ENCODE results near the gene NFIB. TPM values are rescaled to one million over a fixed set of nuclear protein-coding genes. Genes with fewer than 3 reads are reported as not detected.

The NFIB gene
- total RNA-seq, 1 donor from 2014 or later, result 99.9 TPM

- DNase-seq (ENCODE audit: low spot score in 2 of 2), result no peak
- H3K27ac ChIP-seq, result no peak overlapping the region
- intact Hi-C loops (cut with DNase I), result no loop called here
- no peaks in the 10 kb centered on the region for H3K9me3 ChIP-seq
- H3K4me3 ChIP-seq, result no peak overlapping the region
- H3K4me1 ChIP-seq, result peaks cover 0 to 22% of the 10 kb centered on the region in 2 donors
- H3K36me3 ChIP-seq, result no peaks in the 10 kb centered on the region
- no peak for TF ChIP-seq CTCF (IDR thresholded peaks at IDR 0.05)
- no peaks in the 10 kb centered on the region for H3K27me3 ChIP-seq
Measured at GRCh38 chr9:14283276-14283675, 30.7 kb downstream of the NFIB start.

GRCh38 chr9:14281876-14282275 is 32.1 kb downstream of the NFIB start:
- Histone ChIP-seq H3K4me3 (no peak overlapping the region), H3K4me1 (peaks cover 0 to 22% of the 10 kb centered on the region in 2 donors), H3K27me3 (no peaks in the 10 kb centered on the region), H3K36me3 (no peaks in the 10 kb centered on the region), H3K9me3 (no peaks in the 10 kb centered on the region), H3K27ac (no peak overlapping the region)
- TF ChIP-seq CTCF (IDR thresholded peaks at IDR 0.05), result no peak
- intact Hi-C loops (cut with DNase I), result no loop called here
- DNase-seq (ENCODE audit: low spot score in 2 of 2), result no peak

- no peak for DNase-seq (ENCODE audit: low spot score in 2 of 2)
- TF ChIP-seq CTCF (IDR thresholded peaks at IDR 0.05), result no peak
- H3K27me3 ChIP-seq, result no peaks in the 10 kb centered on the region
- H3K4me3 ChIP-seq, result no peak overlapping the region
- no peaks in the 10 kb centered on the region for H3K9me3 ChIP-seq
- no peaks in the 10 kb centered on the region for H3K36me3 ChIP-seq
- no peak overlapping the region for H3K27ac ChIP-seq
- intact Hi-C loops (cut with DNase I), result no loop called here
- H3K4me1 ChIP-seq, result peaks cover 0 to 22% of the 10 kb centered on the region in 2 donors
Measured at GRCh38 chr9:14281136-14281795, 32.7 kb downstream of the NFIB start.

GRCh38 chr9:14279671-14280070 is 34.3 kb downstream of the NFIB start:
- no peak for DNase-seq (ENCODE audit: low spot score in 2 of 2)
- Histone ChIP-seq H3K36me3 (no peaks in the 10 kb centered on the region), H3K4me3 (no peak overlapping the region), H3K27me3 (no peaks in the 10 kb centered on the region), H3K27ac (no peak overlapping the region), H3K4me1 (peaks cover 7 to 24% of the 10 kb centered on the region in 2 donors), H3K9me3 (no peaks in the 10 kb centered on the region)
- no peak for TF ChIP-seq CTCF (IDR thresholded peaks at IDR 0.05)
- intact Hi-C loops (cut with DNase I), result no loop called here

- H3K27ac ChIP-seq, result no peak overlapping the region
Measured at GRCh38 chr9:14278291-14278721, 35.6 kb downstream of the NFIB start.

More at GRCh38 chr9:14278291-14278721, 35.6 kb downstream of the NFIB start:
- H3K27me3 ChIP-seq, result no peaks in the 10 kb centered on the region
- no peak for TF ChIP-seq CTCF (IDR thresholded peaks at IDR 0.05)
- no peak overlapping the region for H3K4me3 ChIP-seq
- no peak for DNase-seq (ENCODE audit: low spot score in 2 of 2)
- peaks cover 7 to 32% of the 10 kb centered on the region in 2 donors for H3K4me1 ChIP-seq
- H3K9me3 ChIP-seq, result no peaks in the 10 kb centered on the region
- intact Hi-C loops (cut with DNase I), result no loop called here
- no peaks in the 10 kb centered on the region for H3K36me3 ChIP-seq
